ENCODE measurements around the gene WNT6.
A peak's percentile ranks its signal among the peaks of the same experiment; 100 is the strongest.
"Not testable (repeated sequence)": the region's sequence is repeated elsewhere in the genome, so short reads cannot be mapped to it uniquely, and the experiment has no call there.

The WNT6 gene

DNA sequence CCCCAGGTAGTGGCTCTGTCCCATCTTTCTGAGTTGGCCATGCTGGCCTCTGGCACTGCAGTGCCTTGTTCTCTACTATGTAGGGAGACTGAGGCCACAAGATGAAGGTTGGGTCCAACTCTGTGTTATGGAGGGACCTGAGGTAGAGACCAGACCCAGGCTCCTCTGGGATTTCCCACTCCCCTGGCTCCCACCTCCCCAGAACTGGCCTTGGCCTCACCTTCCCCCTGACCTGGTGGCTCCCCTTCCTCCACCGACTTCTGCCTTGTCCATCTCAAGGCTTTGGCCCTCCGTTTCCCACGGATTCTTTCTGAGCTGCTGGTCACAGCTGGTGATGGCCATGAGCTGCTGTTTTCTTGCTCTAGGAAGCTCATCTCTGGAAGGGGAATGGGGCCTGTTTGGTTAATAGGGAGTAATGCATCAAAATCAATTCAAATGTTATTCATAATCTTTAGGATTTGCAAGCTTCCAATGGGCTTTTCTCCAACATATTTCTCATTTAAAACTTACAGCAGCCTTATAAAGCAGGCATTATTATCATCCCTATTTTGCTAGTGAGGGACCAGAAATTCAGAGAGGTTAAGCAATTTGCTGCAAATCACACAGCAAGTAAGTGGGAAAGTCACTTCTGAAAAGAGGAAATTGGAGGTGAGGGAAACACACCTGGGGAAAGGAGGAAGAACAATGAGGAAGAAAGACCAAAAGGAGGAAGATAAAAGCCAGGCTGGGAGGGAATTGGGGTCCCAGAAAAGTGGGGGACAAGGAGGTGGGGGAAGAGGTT lies 28.9 kb upstream of the WNT6 start:
- no peak for DNase-seq (ENCODE audit: low spot score)

DNA sequence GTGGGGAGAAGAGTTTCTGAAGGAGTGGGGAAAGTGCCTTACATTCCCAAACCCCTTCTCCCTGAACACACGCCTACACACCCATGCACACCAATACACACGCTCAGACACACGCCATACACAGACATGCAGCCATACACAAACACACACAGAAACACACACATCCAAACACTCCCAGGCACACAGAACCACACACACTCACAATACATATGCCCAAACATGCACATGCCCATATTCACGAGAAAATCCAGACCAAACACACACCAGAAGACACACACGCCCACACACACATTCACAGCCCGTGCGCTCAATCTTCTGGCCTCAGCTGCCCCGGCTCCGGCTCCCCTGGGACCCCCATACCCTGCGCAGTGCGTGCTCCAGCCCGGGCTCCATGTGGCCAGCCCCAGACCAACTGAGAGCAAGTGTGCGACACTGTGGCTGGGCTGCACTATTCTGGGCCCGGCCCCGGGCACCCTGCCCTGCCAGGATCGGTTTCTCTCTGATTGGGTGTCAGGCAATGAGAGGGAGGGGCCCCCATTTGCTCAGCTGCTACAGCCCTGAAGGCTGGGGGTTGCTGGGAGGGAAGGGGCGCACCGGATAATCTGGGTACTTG lies 28.1 kb upstream of the WNT6 start, which contains the start of gene PRKAG3:
Gene PRKAG3, minus strand, starts transcription at position 426 of the 613 bp plus-strand sequence.
- DNase-seq (ENCODE audit: low spot score), result no peak

DNA sequence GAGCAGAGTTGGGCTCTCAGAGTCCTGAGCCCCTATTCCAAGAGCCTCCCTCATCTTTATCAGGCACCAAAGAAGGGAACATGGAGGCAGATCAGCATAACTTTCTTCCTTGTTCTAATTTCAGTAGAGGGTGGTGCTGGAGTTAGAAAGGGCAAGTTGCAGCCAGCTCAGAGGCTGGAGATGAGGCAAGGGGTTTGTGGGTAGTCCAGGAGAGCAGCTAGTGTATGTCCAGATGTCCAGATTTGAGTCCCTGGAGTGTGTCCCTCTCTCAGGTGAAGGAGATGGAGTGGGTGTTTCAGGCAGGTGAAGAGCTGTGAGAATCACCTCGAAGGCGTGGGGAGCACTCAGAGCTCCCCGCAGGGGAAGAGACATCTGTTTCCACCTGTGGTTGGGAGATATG lies 27.5 kb upstream of the WNT6 start:
- DNase-seq (ENCODE audit: low spot score), result no peak

DNA sequence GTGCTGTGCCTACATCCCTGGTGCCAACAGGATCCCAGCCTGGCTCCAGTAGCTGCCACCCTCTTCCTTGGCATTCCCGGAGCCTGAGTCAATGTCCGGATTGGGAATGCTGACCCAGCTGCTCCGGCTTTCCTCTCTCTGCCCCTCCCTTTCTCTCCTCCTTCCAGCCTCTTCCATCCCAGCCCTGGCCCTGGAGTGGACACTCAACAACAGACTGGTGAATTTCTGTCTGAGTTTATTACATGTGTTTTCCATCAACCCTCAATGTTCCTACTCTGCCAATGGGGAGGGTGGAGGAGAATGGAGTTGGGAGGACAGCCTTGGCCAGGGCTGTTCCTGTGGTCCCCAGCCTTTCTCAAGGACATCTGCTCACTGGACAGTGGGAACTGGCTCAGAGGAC lies 27.1 kb upstream of the WNT6 start:
- no peak for DNase-seq (ENCODE audit: low spot score)

DNA sequence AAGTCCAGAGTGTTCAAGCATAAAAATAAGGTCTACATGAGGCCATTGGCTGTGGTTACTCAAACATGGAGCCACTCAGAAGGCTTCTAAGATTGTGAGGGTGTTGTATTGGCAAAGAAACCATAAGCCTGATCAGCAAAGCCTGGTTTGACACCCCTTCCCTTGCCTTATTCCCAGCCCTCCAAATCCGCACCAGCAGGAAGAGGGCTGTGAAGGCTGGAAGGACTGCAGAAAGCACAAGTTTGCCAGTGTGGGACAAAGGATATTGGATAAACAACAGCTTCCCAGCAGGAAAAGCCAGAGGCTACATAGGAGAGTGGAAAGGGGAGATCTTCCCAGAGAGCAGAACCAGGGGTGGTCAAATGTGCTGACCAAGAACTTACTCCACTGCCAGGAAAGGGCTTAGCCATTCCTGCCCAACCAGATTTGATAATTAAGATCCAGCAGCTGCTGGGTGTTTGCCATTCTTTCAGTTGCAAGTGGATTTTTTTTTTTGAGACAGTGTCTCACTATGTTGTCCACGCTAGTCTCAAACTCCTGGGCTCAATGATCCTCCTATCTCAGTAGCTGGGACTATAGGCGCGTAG lies 26.5 kb upstream of the WNT6 start:
- no peak for DNase-seq (ENCODE audit: low spot score)

DNA sequence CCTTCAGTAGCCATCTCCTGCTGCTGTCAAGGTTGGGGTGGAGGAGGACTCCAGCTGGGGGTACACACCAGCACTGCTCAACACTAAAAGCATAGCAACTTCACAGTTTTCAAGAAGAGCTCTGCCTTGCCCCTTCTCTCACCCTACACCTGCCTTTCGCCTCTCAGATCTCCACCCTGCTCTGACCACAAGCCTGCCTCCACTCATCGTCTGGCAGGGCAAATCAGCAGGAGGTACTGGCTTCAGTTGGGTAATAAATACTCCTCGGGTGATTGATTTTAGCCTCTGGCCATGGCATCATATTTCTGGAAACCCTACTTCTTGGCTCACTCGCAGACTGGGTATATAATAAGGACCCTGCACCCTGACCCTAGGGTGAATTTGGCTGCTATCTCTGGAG lies 24.9 kb upstream of the WNT6 start:
- no peak for DNase-seq (ENCODE audit: low spot score)

DNA sequence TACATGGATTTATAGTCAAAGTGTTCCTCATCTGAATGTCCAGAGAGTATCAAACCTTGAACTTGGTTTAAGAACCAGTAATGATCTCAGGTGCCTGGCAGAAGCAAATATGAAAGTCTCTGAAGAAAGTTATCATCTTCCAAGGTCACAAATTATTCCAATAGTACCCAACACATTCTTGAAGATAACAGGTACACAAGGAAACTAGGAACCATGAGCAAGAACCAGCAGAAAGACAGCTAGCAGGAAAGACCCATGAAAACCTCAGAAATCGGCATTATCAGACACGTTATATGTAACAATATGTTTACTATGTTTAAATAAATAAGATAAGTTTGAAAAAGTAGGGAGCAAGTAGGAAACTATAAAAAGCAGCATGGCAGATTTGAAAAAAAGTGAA lies 22.1 kb upstream of the WNT6 start:
- no peak for DNase-seq (ENCODE audit: low spot score)

DNA sequence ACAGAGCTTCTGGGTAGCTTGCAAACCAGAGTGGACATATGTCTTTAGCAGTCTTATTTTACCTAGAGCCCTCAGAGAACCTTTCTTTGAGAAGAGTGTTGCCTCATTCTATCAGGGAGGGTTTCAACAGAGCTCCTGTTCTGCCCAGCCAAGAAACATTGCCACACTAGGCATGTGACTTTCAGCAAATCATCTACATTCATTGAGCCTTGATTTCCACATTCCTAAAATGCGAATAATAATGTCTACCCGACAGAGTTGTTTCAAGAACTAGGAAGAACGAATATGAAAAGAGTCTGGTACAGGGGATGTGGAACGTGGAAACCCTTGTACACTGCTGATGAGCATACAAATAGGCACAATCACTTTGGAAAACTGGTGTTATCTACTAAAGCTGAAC lies 20.2 kb upstream of the WNT6 start:
- no peak for DNase-seq (ENCODE audit: low spot score)

- DNase-seq (ENCODE audit: low spot score), result no peak
Measured at GRCh38 chr2:218839888-218840287, 19.7 kb upstream of the WNT6 start.

DNA sequence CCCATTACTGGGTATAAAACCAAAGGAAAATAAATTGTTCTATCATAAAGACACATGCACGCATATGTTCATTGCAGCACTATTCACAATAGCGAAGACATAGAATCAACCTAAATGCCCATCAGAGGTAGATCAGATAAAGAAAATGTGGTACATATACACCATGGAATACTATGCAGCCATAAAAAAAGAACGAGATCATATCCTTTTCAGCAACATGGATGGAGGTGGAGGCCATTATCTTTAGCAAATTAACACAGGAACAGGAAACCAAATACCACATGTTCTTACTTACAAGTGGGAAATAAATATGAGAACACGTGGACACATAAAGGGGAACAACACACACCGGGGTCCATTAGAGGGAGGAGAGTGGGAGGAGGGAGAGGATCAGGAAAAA lies 15.3 kb upstream of the WNT6 start:
- DNase-seq (ENCODE audit: low spot score), result not testable (repeated sequence)

DNA sequence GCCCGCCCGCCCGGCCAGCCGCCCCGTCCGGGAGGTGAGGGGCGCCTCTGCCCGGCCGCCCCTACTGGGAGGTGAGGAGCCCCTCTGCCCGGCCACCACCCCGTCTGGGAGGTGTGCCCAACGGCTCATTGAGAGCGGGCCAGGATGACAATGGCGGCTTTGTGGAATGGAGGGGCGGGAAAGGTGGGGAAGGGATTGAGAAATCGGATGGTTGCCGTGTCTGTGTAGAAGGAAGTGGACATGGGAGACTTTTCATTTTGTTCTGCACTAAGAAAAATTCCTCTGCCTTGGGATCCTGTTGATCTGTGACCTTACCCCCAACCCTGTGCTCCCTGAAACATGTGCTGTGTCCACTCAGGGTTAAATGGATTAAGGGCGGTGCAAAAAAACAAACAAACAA lies 12.6 kb upstream of the WNT6 start:
- not testable (repeated sequence) for DNase-seq (ENCODE audit: low spot score)

- DNase-seq (ENCODE audit: low spot score), result no peak
Measured at GRCh38 chr2:218849721-218850120, 9.9 kb upstream of the WNT6 start.

DNA sequence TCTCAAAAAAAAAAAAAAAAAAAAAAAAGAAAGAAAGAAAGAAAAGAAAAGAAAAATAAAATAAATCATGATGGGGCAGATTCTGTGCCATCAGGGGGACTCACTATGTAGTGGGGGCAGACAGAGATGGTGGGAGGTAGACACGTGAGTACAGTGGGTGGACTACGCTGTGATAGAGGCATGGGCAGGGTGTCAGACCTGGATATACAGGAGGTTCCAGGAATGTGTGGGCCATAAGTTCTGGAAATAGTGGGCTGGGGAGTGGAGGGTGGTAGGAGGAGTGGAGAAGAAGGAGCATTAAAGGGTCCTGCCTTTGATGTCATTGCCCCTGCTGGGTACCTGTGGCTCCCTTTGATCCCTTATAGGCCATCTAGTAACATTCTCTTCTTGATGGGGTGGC lies 8.8 kb upstream of the WNT6 start:
- DNase-seq (ENCODE audit: low spot score), result no peak

GRCh38 chr2:218851286-218851685 lies 8.3 kb upstream of the WNT6 start:
- no peak for DNase-seq (ENCODE audit: low spot score)

- peak; percentile 60 for DNase-seq (ENCODE audit: low spot score)
Measured at GRCh38 chr2:218852911-218853667, 6.5 kb upstream of the WNT6 start.

DNA sequence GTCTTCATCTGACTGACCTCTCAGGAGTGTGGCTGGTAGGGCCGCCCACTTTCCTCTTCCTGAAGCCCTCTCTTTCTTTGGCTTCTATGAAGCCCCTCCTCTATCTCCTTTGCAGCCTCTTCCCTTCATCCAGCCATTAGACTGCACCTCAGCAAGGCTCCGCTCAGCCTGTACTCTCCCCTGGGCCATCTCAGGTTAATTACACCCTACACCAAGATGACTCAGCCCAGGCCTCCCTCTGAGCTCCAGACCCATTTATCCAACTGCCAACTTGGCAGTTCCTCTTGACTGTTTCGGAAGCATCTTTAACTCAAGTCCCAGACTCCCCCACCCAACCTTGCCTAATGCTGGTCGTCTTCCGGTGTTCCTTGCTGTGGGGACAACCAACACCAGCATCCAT lies 5.8 kb upstream of the WNT6 start:
- DNase-seq (ENCODE audit: low spot score), result no peak

- no peak for DNase-seq (ENCODE audit: low spot score)
Measured at GRCh38 chr2:218854860-218855259, 4.7 kb upstream of the WNT6 start.

DNA sequence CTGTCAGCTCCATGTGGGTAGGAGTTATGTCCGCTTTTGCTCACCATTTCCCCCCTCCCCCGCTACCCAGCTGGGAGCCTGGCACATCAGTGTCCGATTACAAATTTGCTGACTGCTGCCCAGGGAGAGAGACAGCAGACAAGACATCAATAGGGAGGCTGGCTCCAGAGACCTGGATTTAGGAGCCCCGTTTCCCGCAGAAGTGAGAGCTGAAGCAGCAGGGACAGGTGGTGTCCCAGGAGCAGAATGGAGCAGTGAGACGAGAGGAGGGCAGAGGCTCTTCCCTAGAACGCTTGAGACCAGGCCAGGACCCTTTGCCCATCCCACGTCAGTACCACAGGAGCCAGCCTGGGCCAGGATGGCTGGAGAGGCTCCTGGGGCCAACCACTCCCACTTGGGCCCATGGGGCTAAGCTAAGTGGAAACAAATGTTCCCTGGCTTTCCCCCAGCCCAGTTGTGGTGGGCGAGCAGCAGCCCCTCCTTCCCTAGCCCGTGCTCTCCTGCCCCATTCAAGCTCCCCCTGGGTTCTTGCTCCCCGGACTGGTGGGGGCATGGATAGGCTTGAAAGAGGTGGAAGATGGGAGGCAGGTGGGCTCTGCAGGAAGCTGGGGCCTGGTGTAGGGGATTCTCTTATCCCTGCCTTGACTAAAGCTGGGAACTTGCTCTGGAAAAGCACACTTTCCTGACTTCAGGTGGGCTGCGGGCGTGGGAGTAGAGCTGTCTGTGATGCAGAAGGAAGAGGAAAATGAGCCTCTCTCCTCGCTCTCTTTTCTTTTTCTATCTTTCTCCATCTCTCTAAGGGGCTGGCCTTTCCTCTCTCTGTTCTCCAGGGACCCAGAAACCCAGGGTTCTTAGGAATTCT lies 4.1 kb upstream of the WNT6 start:
- DNase-seq (ENCODE audit: low spot score), result no peak

DNA sequence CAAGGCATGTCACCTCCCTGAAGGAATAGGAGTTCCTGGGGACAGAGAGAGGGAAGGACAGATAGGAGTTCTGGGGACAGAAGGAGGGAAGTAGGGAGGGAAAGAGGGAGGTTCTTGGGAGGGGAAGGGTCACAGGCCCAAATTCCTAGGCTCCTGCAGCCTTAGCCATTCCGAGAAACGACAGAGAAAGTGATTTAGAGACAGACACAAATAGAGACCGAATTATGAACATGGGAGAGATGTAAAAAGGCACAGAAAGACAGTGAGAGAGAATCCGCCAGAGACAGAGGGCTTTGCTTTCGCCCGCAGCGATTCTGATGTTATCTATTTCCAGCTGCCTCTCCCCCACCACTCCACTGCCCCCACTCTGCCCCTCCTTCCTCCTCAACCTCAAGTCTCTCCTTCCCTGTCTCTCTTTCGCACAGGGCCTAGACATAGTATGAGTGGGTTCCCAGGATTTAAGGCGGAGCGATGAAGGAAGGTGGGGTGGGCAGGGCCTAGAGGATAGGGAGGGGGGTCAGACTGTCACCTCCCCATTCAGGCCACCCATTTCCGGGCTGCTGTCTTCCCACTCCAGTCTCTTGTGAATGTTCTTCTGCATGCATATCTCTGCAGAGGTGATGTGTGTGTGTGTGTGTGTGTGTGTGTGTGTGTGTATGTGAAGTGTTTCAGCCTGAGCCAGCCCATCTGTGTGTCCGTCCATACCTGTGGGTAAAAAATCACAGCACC lies 3.3 kb upstream of the WNT6 start:
- no peak for DNase-seq (ENCODE audit: low spot score)

DNA sequence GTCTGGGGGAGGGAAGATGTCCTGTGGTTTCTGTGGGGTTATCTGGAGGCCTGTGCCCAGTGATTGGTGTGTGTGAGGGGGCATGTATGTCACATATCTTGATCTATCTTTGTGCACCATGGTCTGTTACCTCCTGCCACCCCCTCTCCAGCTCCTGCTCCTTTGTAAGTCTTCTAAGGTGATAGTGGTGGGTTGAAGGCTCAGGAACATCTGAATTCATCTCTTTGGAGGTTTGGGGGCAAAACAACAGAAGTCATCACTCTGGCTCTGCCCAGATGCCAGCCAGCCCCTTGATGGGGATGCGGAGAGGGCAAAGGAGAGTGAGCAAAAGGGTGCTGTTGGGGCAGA lies 2.7 kb upstream of the WNT6 start:
- DNase-seq (ENCODE audit: low spot score), result no peak

All from CD4-positive, alpha-beta T cell treated with Interleukin-6 at 100 ng/mL for 8 hours (primary cell).